ENCODE measurements around the gene AQP1. TPM values are rescaled to one million over a fixed set of nuclear protein-coding genes. Genes with fewer than 3 reads are reported as not detected.

Gene AQP1
- total and polyA plus RNA-seq, 8 donors: 3.8 to 158 (median 52.5) TPM

Other genes starting within 250 kb of the AQP1 start
- not detected for gene CRHR2, start 229.4 kb upstream of the AQP1 start, total RNA-seq
- not detected for gene CRHR2, start 229.4 kb upstream of the AQP1 start, polyA plus RNA-seq
- gene INMT, start 159.7 kb upstream of the AQP1 start, total RNA-seq: 10 to 100 TPM in 2 of 5 donors, 1 to 10 TPM in 3; 1.8 to 27.2 (median 8.4) TPM
- gene INMT, start 159.7 kb upstream of the AQP1 start, polyA plus RNA-seq: 1 to 10 TPM; 3.2 to 7.2 (median 7.0) TPM
- gene MINDY4, start 140.4 kb upstream of the AQP1 start, total RNA-seq: 10 to 100 TPM in 2 of 5 donors, 1 to 10 TPM in 2, not detected in 1; 6.4 to 22.8 (median 9.2) TPM
- gene MINDY4, start 140.4 kb upstream of the AQP1 start, polyA plus RNA-seq: 1 to 10 TPM; 1.6 to 2.2 (median 1.7) TPM
- gene GHRHR, start 52.1 kb downstream of the AQP1 start, total RNA-seq: not detected
- gene GHRHR, start 52.1 kb downstream of the AQP1 start, polyA plus RNA-seq: under 1 TPM in 1 of 3 donors, not detected in 2; 0.33 TPM
- 10 to 100 TPM in 1 of 5 donors, 1 to 10 TPM in 2, under 1 TPM in 2; 0.58 to 20.1 (median 4.8) TPM for gene ADCYAP1R1, start 140.5 kb downstream of the AQP1 start, total RNA-seq
- under 1 TPM; 0.25 to 0.80 (median 0.31) TPM for gene ADCYAP1R1, start 140.5 kb downstream of the AQP1 start, polyA plus RNA-seq